T-helper 2 cell treated with Interferon-gamma antibody and Interleukin-4, amounts not matched to agents 5 μg/mL and 100 μg/mL, for 36 hours (primary cell): ENCODE results near the gene THSD4.
"Not testable (repeated sequence)": the region's sequence is repeated elsewhere in the genome, so short reads cannot be mapped to it uniquely, and the experiment has no call there.

Experiments used
- DNase-seq: peaks from one replicate; pipeline ENCODE4 v3.0.0; 2021; ENCODE audit warnings: low spot score
- H3K27ac Mint-ChIP-seq: one replicate; pipeline ENCODE4 v1.8.0; 2021; ENCODE audit warnings: mild to moderate bottlenecking, mixed read lengths
- H3K27me3 Mint-ChIP-seq: one replicate; pipeline ENCODE4 v1.8.0; 2021; ENCODE audit warnings: low read depth, mixed read lengths
- H3K36me3 Mint-ChIP-seq: one replicate; pipeline ENCODE4 v1.8.0; 2021; ENCODE audit warnings: low read depth, mixed read lengths
- H3K4me1 Mint-ChIP-seq: one replicate; pipeline ENCODE4 v1.8.0; 2021; ENCODE audit warnings: low read depth, mixed read lengths
- H3K4me3 Mint-ChIP-seq: one replicate; pipeline ENCODE4 v1.8.0; 2022; ENCODE audit warnings: mild to moderate bottlenecking, moderate library complexity, mixed read lengths
- H3K9me3 Mint-ChIP-seq: one replicate; pipeline ENCODE4 v1.8.0; 2021; ENCODE audit warnings: mixed read lengths

The THSD4 gene

GRCh38 chr15:71254491-71254890 lies 139.2 kb downstream of the THSD4 start:
- DNase-seq, result no peak
- Mint-ChIP-seq H3K36me3 (no peaks in the 10 kb centered on the region), H3K4me1 (no peaks in the 10 kb centered on the region), H3K9me3 (no peaks in the 10 kb centered on the region), H3K4me3 (no peak overlapping the region), H3K27me3 (peaks cover 2% of the 10 kb centered on the region), H3K27ac (no peak overlapping the region)

GRCh38 chr15:71256934-71257664 lies 141.8 kb downstream of the THSD4 start:
- Mint-ChIP-seq H3K36me3 (no peaks in the 10 kb centered on the region), H3K9me3 (no peaks in the 10 kb centered on the region), H3K4me3 (no peak overlapping the region), H3K27me3 (peaks cover 2% of the 10 kb centered on the region), H3K27ac (no peak overlapping the region), H3K4me1 (no peaks in the 10 kb centered on the region)
- no peak for DNase-seq

GRCh38 chr15:71259866-71260265 lies 144.6 kb downstream of the THSD4 start:
- no peaks in the 10 kb centered on the region for H3K4me1 Mint-ChIP-seq
- peaks cover 2% of the 10 kb centered on the region for H3K27me3 Mint-ChIP-seq
- H3K36me3 Mint-ChIP-seq, result no peaks in the 10 kb centered on the region
- no peak overlapping the region for H3K27ac Mint-ChIP-seq
- no peaks in the 10 kb centered on the region for H3K9me3 Mint-ChIP-seq
- no peak for DNase-seq
- H3K4me3 Mint-ChIP-seq, result no peak overlapping the region

GRCh38 chr15:71261418-71261817 lies 146.1 kb downstream of the THSD4 start:
- H3K27ac Mint-ChIP-seq, result no peak overlapping the region
- H3K36me3 Mint-ChIP-seq, result no peaks in the 10 kb centered on the region
- peaks cover 2% of the 10 kb centered on the region for H3K27me3 Mint-ChIP-seq
- no peaks in the 10 kb centered on the region for H3K4me1 Mint-ChIP-seq
- H3K9me3 Mint-ChIP-seq, result no peaks in the 10 kb centered on the region
- no peak for DNase-seq
- H3K4me3 Mint-ChIP-seq, result no peak overlapping the region

- no peak overlapping the region for H3K4me3 Mint-ChIP-seq
- H3K36me3 Mint-ChIP-seq, result no peaks in the 10 kb centered on the region
- no peak overlapping the region for H3K27ac Mint-ChIP-seq
- H3K27me3 Mint-ChIP-seq, result peaks cover 6% of the 10 kb centered on the region
- no peak for DNase-seq
- H3K9me3 Mint-ChIP-seq, result no peaks in the 10 kb centered on the region
- H3K4me1 Mint-ChIP-seq, result no peaks in the 10 kb centered on the region
These were observed 146.6 kb downstream of the THSD4 start for GRCh38 chr15:71261909-71262308.

- DNase-seq, result no peak
- Mint-ChIP-seq H3K4me3 (no peak overlapping the region), H3K4me1 (no peaks in the 10 kb centered on the region), H3K36me3 (no peaks in the 10 kb centered on the region), H3K27me3 (peaks cover 8% of the 10 kb centered on the region), H3K27ac (no peak overlapping the region), H3K9me3 (no peaks in the 10 kb centered on the region)
These were observed 147.3 kb downstream of the THSD4 start for GRCh38 chr15:71262599-71262998.

- H3K4me3 Mint-ChIP-seq, H3K4me1 Mint-ChIP-seq, DNase-seq, H3K36me3 Mint-ChIP-seq, H3K27ac Mint-ChIP-seq, H3K27me3 Mint-ChIP-seq, H3K9me3 Mint-ChIP-seq: not testable (repeated sequence)
These were observed 150.3 kb downstream of the THSD4 start for GRCh38 chr15:71265606-71266005.

- Mint-ChIP-seq H3K36me3 (no peaks in the 10 kb centered on the region), H3K4me3 (no peak overlapping the region), H3K4me1 (no peaks in the 10 kb centered on the region), H3K27me3 (peaks cover 8% of the 10 kb centered on the region), H3K9me3 (no peaks in the 10 kb centered on the region), H3K27ac (no peak overlapping the region)
- DNase-seq, result no peak
These were observed 156.1 kb downstream of the THSD4 start for GRCh38 chr15:71271327-71271726.

- H3K9me3 Mint-ChIP-seq, result no peaks in the 10 kb centered on the region
- H3K4me3 Mint-ChIP-seq, result no peak overlapping the region
- H3K27me3 Mint-ChIP-seq, result peaks cover 2% of the 10 kb centered on the region
- no peak for DNase-seq
- no peaks in the 10 kb centered on the region for H3K4me1 Mint-ChIP-seq
- no peak overlapping the region for H3K27ac Mint-ChIP-seq
- H3K36me3 Mint-ChIP-seq, result no peaks in the 10 kb centered on the region
These were observed 157.7 kb downstream of the THSD4 start for GRCh38 chr15:71272932-71273331.

GRCh38 chr15:71273731-71274447 lies 158.6 kb downstream of the THSD4 start:
- Mint-ChIP-seq H3K4me1 (no peaks in the 10 kb centered on the region), H3K4me3 (no peak overlapping the region), H3K27ac (no peak overlapping the region), H3K36me3 (no peaks in the 10 kb centered on the region), H3K27me3 (peaks cover 6% of the 10 kb centered on the region), H3K9me3 (no peaks in the 10 kb centered on the region)
- no peak for DNase-seq

- no peaks in the 10 kb centered on the region for H3K4me1 Mint-ChIP-seq
- H3K36me3 Mint-ChIP-seq, result no peaks in the 10 kb centered on the region
- H3K27me3 Mint-ChIP-seq, result peaks cover 6% of the 10 kb centered on the region
- H3K9me3 Mint-ChIP-seq, result no peaks in the 10 kb centered on the region
- H3K27ac Mint-ChIP-seq, result no peak overlapping the region
- no peak for DNase-seq
- no peak overlapping the region for H3K4me3 Mint-ChIP-seq
These were observed 159.2 kb downstream of the THSD4 start for GRCh38 chr15:71274448-71274798.

- Mint-ChIP-seq H3K36me3 (no peaks in the 10 kb centered on the region), H3K4me1 (no peaks in the 10 kb centered on the region), H3K4me3 (no peak overlapping the region), H3K27me3 (peaks cover 6% of the 10 kb centered on the region), H3K27ac (no peak overlapping the region), H3K9me3 (no peaks in the 10 kb centered on the region)
- DNase-seq, result no peak
These were observed 159.8 kb downstream of the THSD4 start for GRCh38 chr15:71275098-71275497.

- H3K36me3 Mint-ChIP-seq, result no peaks in the 10 kb centered on the region
- H3K27me3 Mint-ChIP-seq, result peaks cover 9% of the 10 kb centered on the region
- no peaks in the 10 kb centered on the region for H3K4me1 Mint-ChIP-seq
- no peaks in the 10 kb centered on the region for H3K9me3 Mint-ChIP-seq
- H3K4me3 Mint-ChIP-seq, result no peak overlapping the region
- H3K27ac Mint-ChIP-seq, result no peak overlapping the region
- no peak for DNase-seq
These were observed 160.5 kb downstream of the THSD4 start for GRCh38 chr15:71275566-71276335.

- no peaks in the 10 kb centered on the region for H3K9me3 Mint-ChIP-seq
- H3K4me1 Mint-ChIP-seq, result no peaks in the 10 kb centered on the region
- H3K27me3 Mint-ChIP-seq, result peaks cover 9% of the 10 kb centered on the region
- DNase-seq, result no peak
- no peak overlapping the region for H3K27ac Mint-ChIP-seq
- no peak overlapping the region for H3K4me3 Mint-ChIP-seq
- H3K36me3 Mint-ChIP-seq, result no peaks in the 10 kb centered on the region
These were observed 161.0 kb downstream of the THSD4 start for GRCh38 chr15:71276336-71276665.
